OCI-LY3 (cell line): ENCODE results near the gene YPEL5.
"Not testable (repeated sequence)": the region's sequence is repeated elsewhere in the genome, so short reads cannot be mapped to it uniquely, and the experiment has no call there.

ENCODE experiments used
- H2AFZ ChIP-seq: fragments of 200-600, 300-600 bp; shearing (Covaris generic); 2 replicates; pipeline ENCODE4 v1.6.0; 2014; ENCODE audit warnings: antibody characterized with exemption, low read depth, low read length
- H3K27ac ChIP-seq: fragments of 200-600, 300-600 bp; sonication (generic); 2 replicates; pipeline ENCODE4 v1.5.1; 2014; ENCODE audit warnings: mild to moderate bottlenecking, low read length, moderate library complexity, mixed read lengths
- H3K27me3 ChIP-seq: fragments of 200-600, 300-600 bp; sonication (generic); 2 replicates; pipeline ENCODE4 v1.6.1; 2014; ENCODE audit warnings: low read depth, low read length, mixed read lengths
- H3K36me3 ChIP-seq: fragments of 200-600, 300-600 bp; sonication (generic); replicated peaks from 2 replicates; pipeline ENCODE3; 2014; ENCODE audit warnings: low read depth, low read length, mixed read lengths
- H3K4me1 ChIP-seq: fragments of 300-600, 200-600 bp; sonication (generic); 2 replicates; pipeline ENCODE4 v1.6.1; 2014; ENCODE audit warnings: low read length, mixed read lengths
- H3K4me2 ChIP-seq: fragments of 200-600, 300-600 bp; sonication (generic); 2 replicates; pipeline ENCODE4 v1.6.1; 2014; ENCODE audit warnings: low read length, mixed read lengths
- H3K4me3 ChIP-seq: fragments of 300-600, 200-600 bp; sonication (generic); 2 replicates; pipeline ENCODE4 v1.5.1; 2014; ENCODE audit warnings: antibody characterized with exemption, mild to moderate bottlenecking, low read length, moderate library complexity
- H3K79me2 ChIP-seq: fragments of 300-600, 200-600 bp; shearing (Covaris generic); 2 replicates; pipeline ENCODE4 v1.6.1; 2014; ENCODE audit warnings: mild to moderate bottlenecking, low read length, mixed read lengths
- H3K9ac ChIP-seq: fragments of 300-600, 200-600 bp; shearing (Covaris generic); 2 replicates; pipeline ENCODE4 v1.6.0; 2014; ENCODE audit warnings: mild to moderate bottlenecking, low read length, moderate library complexity
- H3K9me3 ChIP-seq: fragments of 200-600, 300-600 bp; shearing (Covaris generic); 2 replicates; pipeline ENCODE4 v1.6.1; 2014; ENCODE audit warnings: low read length, mixed read lengths; ENCODE audit not compliant: insufficient read depth
- H4K20me1 ChIP-seq: fragments of 200-600, 300-600 bp; sonication (generic); 2 replicates; pipeline ENCODE4 v1.6.1; 2016; ENCODE audit warnings: low read length, mixed read lengths; ENCODE audit not compliant: insufficient read depth
- CTCF ChIP-seq: fragments of 200-600, 300-600 bp; sonication (generic); IDR thresholded peaks from 2 replicates; pipeline ENCODE4 v1.5.1; 2014; ENCODE audit warnings: antibody characterized with exemption, low read length, low read depth
- EZH2phosphoT487 ChIP-seq: fragments of 200-600 bp; shearing (Covaris generic); IDR thresholded peaks from 2 replicates; pipeline ENCODE4 v1.6.1; 2018; ENCODE audit warnings: antibody characterized with exemption, mixed run types, low read depth

The YPEL5 gene

GRCh38 chr2:30139131-30139870 lies 7.5 kb upstream of the YPEL5 start:
- Histone ChIP-seq H3K4me1 (peaks cover 29% of the 10 kb centered on the region), H3K9me3 (no peaks in the 10 kb centered on the region), H3K4me3 (0 out of 2 replicates have a peak overlapping the region, but pooled peaks have one; percentile 4), H3K36me3 (no peaks in the 10 kb centered on the region), H3K27ac (no peak overlapping the region), H2AFZ (peak overlapping the region; percentile 59), H3K4me2 (peak overlapping the region; percentile 36), H4K20me1 (no peaks in the 10 kb centered on the region), H3K79me2 (no peaks in the 10 kb centered on the region), H3K27me3 (0 out of 2 replicates have a peak, but pooled peaks cover 3% of the 10 kb centered on the region), H3K9ac (no peak overlapping the region)
- TF ChIP-seq EZH2phosphoT487 (no peak), CTCF (peak; percentile 18; the same call in 1 of the 2 replicates)

- no peak overlapping the region for H3K4me2 ChIP-seq
- TF ChIP-seq CTCF, result no peak
- TF ChIP-seq EZH2phosphoT487, result no peak
Measured at GRCh38 chr2:30141136-30141535, 5.7 kb upstream of the YPEL5 start.

GRCh38 chr2:30144260-30144659 lies 2.5 kb upstream of the YPEL5 start:
- TF ChIP-seq CTCF, result no peak
- Histone ChIP-seq H3K27ac (no peak overlapping the region), H3K4me3 (no peak overlapping the region), H2AFZ (no peak overlapping the region), H3K36me3 (no peaks in the 10 kb centered on the region), H3K4me1 (peaks cover 26% of the 10 kb centered on the region), H3K27me3 (no peaks in the 10 kb centered on the region), H3K9me3 (no peaks in the 10 kb centered on the region), H3K4me2 (no peak overlapping the region), H4K20me1 (peaks cover 14% of the 10 kb centered on the region), H3K9ac (no peak overlapping the region), H3K79me2 (no peaks in the 10 kb centered on the region)

More at GRCh38 chr2:30141136-30141535, 5.7 kb upstream of the YPEL5 start:
- H2AFZ ChIP-seq, result no peak overlapping the region
- H3K36me3 ChIP-seq, result no peaks in the 10 kb centered on the region
- no peak overlapping the region for H3K4me3 ChIP-seq
- peaks cover 28% of the 10 kb centered on the region for H3K4me1 ChIP-seq
- no peak overlapping the region for H3K27ac ChIP-seq
- no peaks in the 10 kb centered on the region for H3K79me2 ChIP-seq
- H3K9me3 ChIP-seq, result no peaks in the 10 kb centered on the region
- no peak overlapping the region for H3K9ac ChIP-seq
- no peaks in the 10 kb centered on the region for H4K20me1 ChIP-seq
- no peaks in the 10 kb centered on the region for H3K27me3 ChIP-seq

GRCh38 chr2:30144951-30145350 lies 1.9 kb upstream of the YPEL5 start:
- H2AFZ ChIP-seq, H3K9me3 ChIP-seq, H3K9ac ChIP-seq, H3K4me3 ChIP-seq, H3K27me3 ChIP-seq, H3K27ac ChIP-seq, H3K79me2 ChIP-seq, H3K36me3 ChIP-seq, H3K4me2 ChIP-seq: not testable (repeated sequence)
- peaks cover 26% of the 10 kb centered on the region for H3K4me1 ChIP-seq
- peaks cover 20% of the 10 kb centered on the region for H4K20me1 ChIP-seq
